BE2C (cell line): Measurements from ENCODE around the gene NARF.

Experiments
- DNase-seq: peaks from one replicate; pipeline ENCODE4 v3.0.0-alpha.2; 2020
- H3K27me3 ChIP-seq: fragments of 250-450 bp; sonication (Bioruptor Pico); 2 replicates; pipeline ENCODE4 v1.5.1; 2020; ENCODE audit warnings: mild to moderate bottlenecking
- H3K36me3 ChIP-seq: fragments of 250-450 bp; sonication (Bioruptor Pico); 2 replicates; pipeline ENCODE4 v1.5.1; 2020; ENCODE audit warnings: mild to moderate bottlenecking
- H3K4me1 ChIP-seq: fragments of 250-450 bp; sonication (Bioruptor Pico); 2 replicates; pipeline ENCODE4 v1.5.1; 2020
- H3K4me3 ChIP-seq: 2 replicates; pipeline ENCODE4 v1.5.1; 2011; ENCODE audit warnings: low read depth, low read length
- H3K9me3 ChIP-seq: fragments of 250-450 bp; sonication (Bioruptor Pico); 2 replicates; pipeline ENCODE4 v1.5.1; 2020
- TF ChIP-seq, protein P1 (sequence below): IDR thresholded peaks from 2 replicates; pipeline ENCODE4 v1.5.1; 2012; ENCODE audit warnings: mild to moderate bottlenecking, low read depth, low read length

Gene NARF

DNA sequence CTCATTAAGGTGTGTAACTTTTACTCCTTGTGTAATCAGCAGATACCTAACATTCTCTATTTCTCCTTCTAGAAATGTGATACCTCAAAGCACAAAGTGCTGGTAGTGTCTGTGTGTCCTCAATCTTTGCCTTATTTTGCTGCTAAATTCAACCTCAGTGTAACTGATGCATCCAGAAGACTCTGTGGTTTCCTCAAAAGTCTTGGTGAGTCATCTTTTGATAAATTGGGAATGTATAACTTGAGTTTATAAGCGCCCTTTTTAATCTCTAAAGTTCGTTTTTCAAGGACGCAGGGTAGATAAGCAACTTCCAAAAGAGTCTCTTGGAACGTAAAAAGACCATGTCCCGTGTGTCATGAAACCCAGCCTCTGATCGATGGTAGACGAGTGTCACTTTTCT is 10.2 kb downstream of the NARF start:
- Histone ChIP-seq H3K9me3 (no peaks in the 10 kb centered on the region), H3K4me3 (no peak overlapping the region), H3K27me3 (no peaks in the 10 kb centered on the region), H3K4me1 (no peaks in the 10 kb centered on the region), H3K36me3 (peaks cover 60% of the 10 kb centered on the region)
- TF ChIP-seq, protein P1, sequence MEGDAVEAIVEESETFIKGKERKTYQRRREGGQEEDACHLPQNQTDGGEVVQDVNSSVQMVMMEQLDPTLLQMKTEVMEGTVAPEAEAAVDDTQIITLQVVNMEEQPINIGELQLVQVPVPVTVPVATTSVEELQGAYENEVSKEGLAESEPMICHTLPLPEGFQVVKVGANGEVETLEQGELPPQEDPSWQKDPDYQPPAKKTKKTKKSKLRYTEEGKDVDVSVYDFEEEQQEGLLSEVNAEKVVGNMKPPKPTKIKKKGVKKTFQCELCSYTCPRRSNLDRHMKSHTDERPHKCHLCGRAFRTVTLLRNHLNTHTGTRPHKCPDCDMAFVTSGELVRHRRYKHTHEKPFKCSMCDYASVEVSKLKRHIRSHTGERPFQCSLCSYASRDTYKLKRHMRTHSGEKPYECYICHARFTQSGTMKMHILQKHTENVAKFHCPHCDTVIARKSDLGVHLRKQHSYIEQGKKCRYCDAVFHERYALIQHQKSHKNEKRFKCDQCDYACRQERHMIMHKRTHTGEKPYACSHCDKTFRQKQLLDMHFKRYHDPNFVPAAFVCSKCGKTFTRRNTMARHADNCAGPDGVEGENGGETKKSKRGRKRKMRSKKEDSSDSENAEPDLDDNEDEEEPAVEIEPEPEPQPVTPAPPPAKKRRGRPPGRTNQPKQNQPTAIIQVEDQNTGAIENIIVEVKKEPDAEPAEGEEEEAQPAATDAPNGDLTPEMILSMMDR: no peak
- no peak for DNase-seq

DNA sequence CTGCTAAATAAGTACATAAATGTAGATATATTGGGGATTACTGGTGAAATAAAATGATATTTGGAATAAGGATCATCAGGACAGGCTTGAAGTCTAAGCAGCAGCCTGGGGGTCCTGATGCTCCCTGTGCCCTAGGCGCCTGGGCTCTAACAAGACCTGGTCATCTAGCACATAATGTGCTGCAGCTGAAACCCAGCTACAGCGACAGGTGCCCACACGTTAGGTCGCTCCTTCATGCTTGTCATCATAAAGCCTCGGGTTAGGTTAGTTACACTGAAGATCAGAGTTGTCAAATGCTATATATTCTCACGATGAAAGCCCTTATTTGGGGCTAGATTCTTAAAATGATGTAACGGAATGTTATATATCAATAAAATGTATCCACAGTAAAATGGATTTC is 11.5 kb downstream of the NARF start:
- H3K36me3 ChIP-seq: peaks cover 50% of the 10 kb centered on the region
- TF ChIP-seq, protein P1: no peak
- H3K9me3 ChIP-seq: no peaks in the 10 kb centered on the region
- no peaks in the 10 kb centered on the region for H3K4me1 ChIP-seq
- no peak for DNase-seq
- no peak overlapping the region for H3K4me3 ChIP-seq
- no peaks in the 10 kb centered on the region for H3K27me3 ChIP-seq

DNA sequence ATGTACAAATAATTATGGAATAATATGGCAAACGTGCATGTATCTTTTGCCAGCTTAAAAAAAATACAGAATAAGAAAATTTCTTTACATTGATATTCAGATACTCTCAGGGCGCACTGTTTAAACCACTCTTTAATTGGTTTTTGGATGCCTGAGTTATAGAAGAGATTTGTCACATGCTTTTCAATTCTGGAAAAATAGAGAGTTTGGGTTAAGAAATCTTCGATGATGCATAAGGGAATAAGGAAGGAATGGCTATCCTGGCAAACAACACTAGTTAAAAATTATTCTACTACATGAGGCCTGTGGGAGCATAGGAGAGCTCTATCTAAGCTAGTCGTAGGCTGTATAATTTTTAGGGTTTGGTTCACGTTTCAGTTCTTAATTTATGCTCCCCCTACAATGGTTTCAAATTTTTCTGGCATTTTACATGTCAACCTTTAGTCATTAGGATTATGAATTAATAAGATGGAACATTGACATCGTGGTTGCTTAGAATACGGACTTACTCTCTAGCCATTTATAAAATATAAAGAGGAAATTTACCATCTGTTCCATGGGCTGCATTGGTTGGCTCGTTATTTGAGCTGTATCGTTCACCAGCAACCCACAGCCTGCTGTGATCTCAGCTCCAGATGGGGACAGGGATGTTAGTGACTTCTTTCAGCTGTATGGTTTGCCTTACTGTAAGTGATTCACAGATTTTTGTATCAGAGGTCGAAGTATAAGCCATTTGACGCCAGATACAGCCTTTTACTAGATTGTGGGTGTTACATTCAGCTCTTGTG is 15.9 kb downstream of the NARF start:
- TF ChIP-seq, protein P1: no peak
- Histone ChIP-seq H3K27me3 (no peaks in the 10 kb centered on the region), H3K9me3 (no peaks in the 10 kb centered on the region), H3K4me1 (no peaks in the 10 kb centered on the region), H3K36me3 (peaks cover 57% of the 10 kb centered on the region), H3K4me3 (no peak overlapping the region)
- DNase-seq: no peak

GRCh38 chr17:82475458-82475857 is 16.9 kb downstream of the NARF start:
- Histone ChIP-seq H3K36me3 (peaks cover 59% of the 10 kb centered on the region), H3K9me3 (no peaks in the 10 kb centered on the region), H3K4me1 (no peaks in the 10 kb centered on the region), H3K4me3 (no peak overlapping the region), H3K27me3 (no peaks in the 10 kb centered on the region)
- no peak for DNase-seq
- TF ChIP-seq, protein P1: no peak

GRCh38 chr17:82477934-82478333 is 19.4 kb downstream of the NARF start:
- H3K4me1 ChIP-seq: no peaks in the 10 kb centered on the region
- TF ChIP-seq, protein P1: no peak
- no peak overlapping the region for H3K4me3 ChIP-seq
- no peaks in the 10 kb centered on the region for H3K27me3 ChIP-seq
- no peaks in the 10 kb centered on the region for H3K9me3 ChIP-seq
- DNase-seq: no peak
- H3K36me3 ChIP-seq: peaks cover 62% of the 10 kb centered on the region

DNA sequence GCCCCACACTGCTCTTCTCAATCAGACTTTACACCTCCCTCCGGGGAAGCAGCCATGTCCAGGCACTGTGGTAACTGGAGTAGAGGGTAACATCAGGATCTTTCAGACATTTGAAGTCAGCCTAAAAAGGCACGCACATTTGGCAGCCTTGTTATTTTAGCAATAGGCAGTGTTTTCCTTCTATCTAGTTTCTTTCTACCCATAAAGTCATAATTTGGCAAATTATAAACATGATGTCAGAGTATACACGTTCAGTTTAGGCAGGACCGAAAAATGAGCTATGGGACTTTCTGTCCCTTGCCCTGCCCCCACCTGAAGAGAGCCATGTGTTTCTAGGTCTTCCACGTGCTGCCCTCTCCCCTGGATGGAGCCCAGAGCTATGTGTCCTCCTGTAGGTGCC is 21.1 kb downstream of the NARF start:
- TF ChIP-seq, protein P1: no peak
- Histone ChIP-seq H3K4me1 (no peaks in the 10 kb centered on the region), H3K4me3 (no peak overlapping the region), H3K36me3 (peaks cover 61% of the 10 kb centered on the region), H3K27me3 (no peaks in the 10 kb centered on the region), H3K9me3 (no peaks in the 10 kb centered on the region)
- no peak for DNase-seq
